PC-9 (cell line): ENCODE data around the gene ARID5A. TPM values are rescaled to one million over a fixed set of nuclear protein-coding genes. Genes with fewer than 3 reads are reported as not detected.
"Not testable (repeated sequence)": the region's sequence is repeated elsewhere in the genome, so short reads cannot be mapped to it uniquely, and the experiment has no call there.

Source experiments
- BruUV-seq: library from RNA; stranded (reverse); fragments of 400-500 nt; replicated peaks from 2 replicates; lab custom pipeline; 2021; lab: Mats Ljungman, UMichigan
- CTCF ChIA-PET: fragments of 300-600 bp; sonication (Branson Sonifier 250); formaldehyde crosslinking; loops from one replicate; lab custom pipeline; 2022; ENCODE audit warnings: antibody characterized with exemption; lab: Charles Lee
- POLR2A ChIA-PET: fragments of 300-600 bp; sonication (Branson Sonifier 250); formaldehyde crosslinking; loops from one replicate; lab custom pipeline; 2022; ENCODE audit warnings: antibody characterized with exemption; ENCODE audit not compliant: unreplicated experiment; lab: Charles Lee
- DNase-seq, 2 experiments: peaks; one replicate each; pipeline versions ENCODE4 v3.0.0 to v3.0.0-alpha.2; 2015 to 2022; ENCODE audit warnings: mixed read lengths in 1 of 2
- H2AFZ ChIP-seq: fragments of 200-600 bp; sonication (generic); 2 replicates; pipeline ENCODE4 v1.8.1; 2017; ENCODE audit warnings: antibody characterized with exemption
- H3F3A ChIP-seq: fragments of 200-600 bp; sonication (generic); 2 replicates; pipeline ENCODE4 v1.8.1; 2017; ENCODE audit warnings: antibody characterized with exemption, mild to moderate bottlenecking, low read depth; ENCODE audit not compliant: insufficient read depth
- H3K27ac ChIP-seq: fragments of 200-600 bp; sonication (generic); 2 replicates; pipeline ENCODE4 v1.6.1; 2016; ENCODE audit warnings: mixed run types
- H3K27me3 ChIP-seq: fragments of 200-600 bp; sonication (generic); 2 replicates; pipeline ENCODE4 v1.6.1; 2016; ENCODE audit warnings: low read depth, mixed run types; ENCODE audit not compliant: insufficient read depth
- H3K36me3 ChIP-seq: fragments of 200-600 bp; sonication (generic); 2 replicates; pipeline ENCODE4 v1.6.1; 2016; ENCODE audit warnings: low read depth, mixed run types
- H3K4me1 ChIP-seq: fragments of 200-600 bp; sonication (generic); replicated peaks from 2 replicates; pipeline ENCODE4 v1.6.1; 2016; ENCODE audit warnings: mixed run types; ENCODE audit not compliant: insufficient read depth
- H3K4me2 ChIP-seq: fragments of 200-600 bp; sonication (generic); 2 replicates; pipeline ENCODE4 v1.6.1; 2017; ENCODE audit warnings: mixed run types
- H3K4me3 ChIP-seq: fragments of 200-600 bp; sonication (generic); 2 replicates; pipeline ENCODE4 v1.6.1; 2016; ENCODE audit warnings: mixed run types
- H3K79me2 ChIP-seq: fragments of 200-600 bp; sonication (generic); 2 replicates; pipeline ENCODE4 v1.6.1; 2017; ENCODE audit warnings: low read depth, mixed run types
- H3K9me2 ChIP-seq: fragments of 200-600 bp; sonication (generic); 2 replicates; pipeline ENCODE4 v1.8.1; 2017; ENCODE audit warnings: mild to moderate bottlenecking; ENCODE audit not compliant: insufficient read depth
- H3K9me3 ChIP-seq: fragments of 200-600 bp; sonication (generic); 2 replicates; pipeline ENCODE4 v1.8.1; 2016; ENCODE audit warnings: low read depth; ENCODE audit not compliant: insufficient read depth
- H4K20me1 ChIP-seq: fragments of 200-600 bp; sonication (generic); 2 replicates; pipeline ENCODE4 v1.8.1; 2017; ENCODE audit not compliant: insufficient read depth
- CTCF ChIP-seq: fragments of 200-600 bp; sonication (generic); conservative IDR thresholded peaks from 2 replicates; pipeline ENCODE4 v1.6.1; 2017; ENCODE audit warnings: mixed run types, antibody characterized with exemption, mild to moderate bottlenecking, moderate library complexity
- EZH2 ChIP-seq: fragments of 200-600 bp; sonication (generic); IDR thresholded peaks from 2 replicates; pipeline ENCODE4 v1.8.0; 2017; ENCODE audit warnings: antibody characterized with exemption, low read depth
- intact Hi-C: fragments of 100-400 bp; cut with micrococcal nuclease; formaldehyde crosslinking; loops from one replicate; pipeline ENCODE4 v1.10.0; 2022; ENCODE audit not compliant: unreplicated experiment
- total RNA-seq: library from RNA; stranded (reverse); gene quantifications from 2 replicates; pipeline ENCODE4 v1.2.3, GENCODE V29; 2021

Gene ARID5A
- total RNA-seq, 1 experiment from 2014 or later = 6.0 TPM

- no peaks in the 10 kb centered on the region for H3K27me3 ChIP-seq
- H3K9me3 ChIP-seq = peaks cover 17% of the 10 kb centered on the region
- no peak for DNase-seq
- H4K20me1 ChIP-seq = no peaks in the 10 kb centered on the region
- ChIA-PET CTCF (no interaction called here), POLR2A (no interaction called here)
- BruUV-seq = no TSS peak
- H3K4me1 ChIP-seq = peaks cover 18% of the 10 kb centered on the region
- TF ChIP-seq EZH2 (no peak), CTCF (no peak)
- H3K4me3 ChIP-seq = no peak overlapping the region
- no peak overlapping the region for H2AFZ ChIP-seq
- no peaks in the 10 kb centered on the region for H3K9me2 ChIP-seq
- no peak overlapping the region for H3K4me2 ChIP-seq
- intact Hi-C loops = no loop called here
- no peak overlapping the region for H3K27ac ChIP-seq
- no peaks in the 10 kb centered on the region for H3K79me2 ChIP-seq
- peaks cover 25% of the 10 kb centered on the region for H3F3A ChIP-seq
- H3K36me3 ChIP-seq = no peaks in the 10 kb centered on the region
These were observed 40.4 kb upstream of the ARID5A start for GRCh38 chr2:96495982-96496629.

- Histone ChIP-seq H3F3A (peaks cover 13% of the 10 kb centered on the region), H3K27me3 (no peaks in the 10 kb centered on the region), H3K9me3 (peaks cover 17% of the 10 kb centered on the region), H3K9me2 (no peaks in the 10 kb centered on the region), H3K79me2 (no peaks in the 10 kb centered on the region), H4K20me1 (no peaks in the 10 kb centered on the region), H3K4me1 (peaks cover 26% of the 10 kb centered on the region), H2AFZ (no peak overlapping the region), H3K4me3 (no peak overlapping the region), H3K4me2 (no peak overlapping the region), H3K36me3 (no peaks in the 10 kb centered on the region), H3K27ac (no peak overlapping the region)
- no peak for DNase-seq
- TF ChIP-seq EZH2 = no peak
- TF ChIP-seq CTCF = no peak
- intact Hi-C loops = no loop called here
- POLR2A ChIA-PET = no interaction called here
- no TSS peak for BruUV-seq
- CTCF ChIA-PET = no interaction called here
These were observed 38.5 kb upstream of the ARID5A start for GRCh38 chr2:96498021-96498431.

- H4K20me1 ChIP-seq, H3K36me3 ChIP-seq, H3K27ac ChIP-seq, H3K4me2 ChIP-seq, CTCF ChIA-PET, H3K79me2 ChIP-seq, BruUV-seq, POLR2A ChIA-PET, H3F3A ChIP-seq, H3K9me2 ChIP-seq, H3K4me3 ChIP-seq, H2AFZ ChIP-seq, intact Hi-C loops, DNase-seq, H3K27me3 ChIP-seq: not testable (repeated sequence)
- H3K4me1 ChIP-seq = peaks cover 28% of the 10 kb centered on the region
- H3K9me3 ChIP-seq = peaks cover 17% of the 10 kb centered on the region
These were observed 37.9 kb upstream of the ARID5A start for GRCh38 chr2:96498611-96499010.
